Activated CD8-positive, alpha-beta T cell treated with anti-CD3 and anti-CD28 coated beads for 36 hours (primary cell): ENCODE data around the gene VSTM2B. TPM values are rescaled to one million over a fixed set of nuclear protein-coding genes. Genes with fewer than 3 reads are reported as not detected.
"Not testable (repeated sequence)": the region's sequence is repeated elsewhere in the genome, so short reads cannot be mapped to it uniquely, and the experiment has no call there.

Experiments used
- ATAC-seq: fragments of 200-7000 bp; cut with Tn5 transposase; one replicate; pipeline ENCODE4 v1.10.0; 2021; ENCODE audit warnings: mild to moderate bottlenecking, moderate library complexity
- CTCF ChIA-PET: fragments of 350-600 bp; sonication (Branson Sonifier 250); formaldehyde crosslinking; loops from one replicate; lab custom pipeline; 2021; ENCODE audit warnings: antibody characterized with exemption; lab: Charles Lee
- POLR2A ChIA-PET: fragments of 350-600 bp; sonication (Branson Sonifier 250); formaldehyde crosslinking; loops from one replicate; lab custom pipeline; 2021; ENCODE audit warnings: antibody characterized with exemption; lab: Charles Lee
- DNase-seq: peaks from one replicate; pipeline ENCODE4 v3.0.0-alpha.2; 2020
- H3K27ac Mint-ChIP-seq: one replicate; pipeline ENCODE4 v1.8.0; 2021; ENCODE audit warnings: mild to moderate bottlenecking, mixed read lengths
- H3K27me3 Mint-ChIP-seq: one replicate; pipeline ENCODE4 v1.8.0; 2021; ENCODE audit warnings: mixed read lengths
- H3K36me3 Mint-ChIP-seq: one replicate; pipeline ENCODE4 v1.8.0; 2021; ENCODE audit warnings: low read depth, mixed read lengths
- H3K4me1 Mint-ChIP-seq: one replicate; pipeline ENCODE4 v1.8.0; 2021; ENCODE audit warnings: low read depth, mixed read lengths
- H3K4me3 Mint-ChIP-seq: one replicate; pipeline ENCODE4 v1.8.0; 2021; ENCODE audit warnings: mild to moderate bottlenecking, moderate library complexity, mixed read lengths
- H3K9me3 Mint-ChIP-seq: one replicate; pipeline ENCODE4 v1.8.0; 2021; ENCODE audit warnings: mixed read lengths
- intact Hi-C: fragments of 100-400 bp; cut with micrococcal nuclease; formaldehyde crosslinking; loops from one replicate; pipeline ENCODE4 v1.10.0; 2022
- total RNA-seq, 2 experiments: library from RNA; stranded (reverse); gene quantifications; one replicate each; pipeline ENCODE4 v1.2.3, GENCODE V29; 2021
- TF ChIP-seq, protein P1 (sequence below): fragments of 200-600 bp; IDR thresholded peaks from one replicate; pipeline ENCODE4 v1.8.0; 2022; ENCODE audit warnings: antibody characterized with exemption, mild to moderate bottlenecking

Gene VSTM2B
- total RNA-seq, 2 experiments from 2014 or later: not detected

DNA sequence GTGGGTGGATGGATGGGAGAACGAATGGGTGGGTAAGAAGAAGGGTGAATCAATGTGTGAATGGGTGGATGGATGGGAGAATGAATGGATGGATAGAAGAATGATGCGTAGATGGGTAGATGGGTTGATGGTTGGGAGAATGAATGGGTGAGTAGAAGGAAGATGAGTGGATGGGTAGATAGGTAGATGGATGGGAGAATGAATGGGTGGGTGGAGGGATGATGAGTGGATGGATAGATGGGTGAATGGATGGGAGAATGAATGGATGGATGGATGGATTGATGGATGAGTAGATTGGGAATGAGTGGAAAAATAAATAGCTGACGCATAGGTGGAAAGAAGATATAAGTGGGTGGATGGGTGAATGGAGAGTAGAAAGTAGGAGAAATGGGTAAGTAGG, 16.5 kb downstream of the VSTM2B start:
- intact Hi-C loops: no loop called here
- Mint-ChIP-seq H3K27ac (no peak overlapping the region), H3K9me3 (no peaks in the 10 kb centered on the region), H3K36me3 (no peaks in the 10 kb centered on the region), H3K4me1 (no peaks in the 10 kb centered on the region), H3K4me3 (no peak overlapping the region), H3K27me3 (peaks cover 12% of the 10 kb centered on the region)
- CTCF ChIA-PET: no interaction called here
- POLR2A ChIA-PET: no interaction called here
- ATAC-seq: no peak
- DNase-seq: no peak
- TF ChIP-seq, protein P1, sequence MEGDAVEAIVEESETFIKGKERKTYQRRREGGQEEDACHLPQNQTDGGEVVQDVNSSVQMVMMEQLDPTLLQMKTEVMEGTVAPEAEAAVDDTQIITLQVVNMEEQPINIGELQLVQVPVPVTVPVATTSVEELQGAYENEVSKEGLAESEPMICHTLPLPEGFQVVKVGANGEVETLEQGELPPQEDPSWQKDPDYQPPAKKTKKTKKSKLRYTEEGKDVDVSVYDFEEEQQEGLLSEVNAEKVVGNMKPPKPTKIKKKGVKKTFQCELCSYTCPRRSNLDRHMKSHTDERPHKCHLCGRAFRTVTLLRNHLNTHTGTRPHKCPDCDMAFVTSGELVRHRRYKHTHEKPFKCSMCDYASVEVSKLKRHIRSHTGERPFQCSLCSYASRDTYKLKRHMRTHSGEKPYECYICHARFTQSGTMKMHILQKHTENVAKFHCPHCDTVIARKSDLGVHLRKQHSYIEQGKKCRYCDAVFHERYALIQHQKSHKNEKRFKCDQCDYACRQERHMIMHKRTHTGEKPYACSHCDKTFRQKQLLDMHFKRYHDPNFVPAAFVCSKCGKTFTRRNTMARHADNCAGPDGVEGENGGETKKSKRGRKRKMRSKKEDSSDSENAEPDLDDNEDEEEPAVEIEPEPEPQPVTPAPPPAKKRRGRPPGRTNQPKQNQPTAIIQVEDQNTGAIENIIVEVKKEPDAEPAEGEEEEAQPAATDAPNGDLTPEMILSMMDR: no peak

DNA sequence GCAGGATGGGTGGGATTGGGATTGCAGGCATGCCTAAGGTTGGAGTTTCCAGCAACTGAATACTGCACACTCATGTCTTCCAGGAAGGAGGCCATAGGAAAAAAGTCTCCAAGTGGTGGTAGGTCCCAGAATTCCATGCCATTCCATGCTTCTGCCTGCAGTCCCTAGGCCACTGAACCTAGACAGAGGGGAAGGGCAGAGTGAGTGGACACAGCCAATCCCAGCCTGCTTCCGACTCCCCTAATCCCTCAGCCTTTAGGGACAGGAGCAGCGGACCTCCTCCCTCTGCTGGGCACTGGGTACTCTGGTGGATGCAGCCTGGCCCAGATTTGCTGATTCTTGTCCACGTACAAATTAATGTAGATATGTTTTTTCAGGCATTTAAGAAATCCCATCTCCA, 17.0 kb downstream of the VSTM2B start:
- TF ChIP-seq, protein P1: no peak
- no peak overlapping the region for H3K4me3 Mint-ChIP-seq
- H3K4me1 Mint-ChIP-seq: no peaks in the 10 kb centered on the region
- H3K9me3 Mint-ChIP-seq: no peaks in the 10 kb centered on the region
- H3K36me3 Mint-ChIP-seq: no peaks in the 10 kb centered on the region
- DNase-seq (no peak), ATAC-seq (no peak)
- intact Hi-C loops: no loop called here
- H3K27me3 Mint-ChIP-seq: peaks cover 13% of the 10 kb centered on the region
- ChIA-PET CTCF (no interaction called here), POLR2A (no interaction called here)
- H3K27ac Mint-ChIP-seq: no peak overlapping the region

DNA sequence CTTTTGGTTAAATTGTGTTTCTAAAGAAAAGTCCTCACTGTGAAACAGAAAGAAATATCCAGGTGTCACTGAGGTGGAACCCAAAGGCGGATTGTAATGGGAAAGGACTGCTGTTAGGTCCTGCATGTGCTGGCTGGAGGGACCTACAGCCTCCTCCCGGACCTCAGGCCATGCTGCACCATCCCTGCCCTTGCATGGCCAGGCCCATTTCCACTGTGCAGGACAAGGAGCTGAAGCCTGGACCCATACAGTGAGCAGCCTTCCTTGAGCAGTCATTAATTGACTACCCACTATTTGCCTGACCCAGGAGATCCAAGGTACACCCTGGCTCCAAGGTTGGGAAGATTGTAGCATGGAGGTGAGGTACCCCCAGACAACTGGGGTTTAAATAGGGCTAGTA, 17.6 kb downstream of the VSTM2B start:
- Mint-ChIP-seq H3K27me3 (peaks cover 11% of the 10 kb centered on the region), H3K4me1 (no peaks in the 10 kb centered on the region), H3K4me3 (no peak overlapping the region), H3K9me3 (no peaks in the 10 kb centered on the region), H3K27ac (no peak overlapping the region), H3K36me3 (no peaks in the 10 kb centered on the region)
- intact Hi-C loops: no loop called here
- no peak for ATAC-seq
- TF ChIP-seq, protein P1: no peak
- ChIA-PET POLR2A (no interaction called here), CTCF (no interaction called here)
- DNase-seq: no peak

DNA sequence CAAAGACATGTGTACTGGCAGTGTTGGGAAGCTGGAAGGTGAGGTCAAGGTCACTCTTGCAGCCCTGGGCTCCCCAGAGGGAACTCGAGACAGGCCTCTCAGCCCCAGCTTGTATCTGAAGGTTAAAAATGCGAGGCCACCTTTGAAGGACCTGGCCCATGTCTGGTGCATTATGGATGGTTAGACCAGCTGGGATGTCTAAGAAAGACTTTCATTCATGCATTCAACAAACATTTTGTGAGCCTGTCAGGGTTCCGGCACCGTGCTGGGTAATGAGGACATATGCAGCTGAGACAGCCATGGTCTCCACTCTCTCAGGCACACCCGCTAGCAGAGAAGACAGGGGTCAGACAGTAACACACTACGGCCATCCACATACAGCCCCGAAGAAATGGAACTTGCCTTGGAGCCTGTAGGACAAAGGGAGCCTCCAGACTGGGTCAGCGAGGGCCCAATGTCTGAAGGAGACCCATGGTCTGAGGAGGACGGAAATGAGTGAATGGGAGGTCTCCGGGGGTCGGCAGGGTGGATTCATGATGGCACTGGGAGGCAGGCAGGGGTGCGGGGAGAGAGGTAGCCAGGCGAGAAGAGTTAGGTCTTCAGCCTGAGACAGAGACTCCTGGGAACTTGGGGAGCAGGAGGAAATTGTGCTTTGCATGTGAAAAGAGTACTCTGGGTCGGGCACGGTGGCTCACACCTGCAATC, 19.0 kb downstream of the VSTM2B start:
- intact Hi-C loops: no loop called here
- DNase-seq (no peak), ATAC-seq (no peak)
- Mint-ChIP-seq H3K27ac (no peak overlapping the region), H3K9me3 (no peaks in the 10 kb centered on the region), H3K4me1 (no peaks in the 10 kb centered on the region), H3K4me3 (no peak overlapping the region), H3K27me3 (peaks cover 9% of the 10 kb centered on the region), H3K36me3 (no peaks in the 10 kb centered on the region)
- POLR2A ChIA-PET: no interaction called here
- TF ChIP-seq, protein P1: no peak
- CTCF ChIA-PET: no interaction called here

DNA sequence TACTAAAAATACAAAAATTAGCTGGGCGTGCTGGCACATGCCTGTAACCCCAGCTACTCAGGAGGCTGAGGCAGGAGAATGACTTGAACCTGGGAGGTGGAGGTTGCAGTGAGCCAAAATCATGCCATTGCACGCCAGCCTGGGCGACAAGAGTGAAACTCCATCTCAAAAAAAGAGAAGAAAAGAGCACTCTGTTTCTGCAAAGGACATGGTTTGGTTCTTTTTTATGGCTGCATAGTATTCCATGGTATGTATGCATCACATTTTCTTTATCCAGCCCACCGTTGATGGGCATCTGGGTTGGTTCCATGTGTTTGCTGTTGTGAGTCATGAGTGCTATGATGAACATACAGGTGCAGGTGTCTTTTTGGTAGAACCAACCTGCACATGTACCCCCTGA, 19.7 kb downstream of the VSTM2B start:
- intact Hi-C loops, H3K27me3 Mint-ChIP-seq, ATAC-seq, CTCF ChIA-PET, H3K4me1 Mint-ChIP-seq, DNase-seq, H3K27ac Mint-ChIP-seq, H3K9me3 Mint-ChIP-seq, POLR2A ChIA-PET, H3K4me3 Mint-ChIP-seq, H3K36me3 Mint-ChIP-seq: not testable (repeated sequence)
